ENCODE data around the gene CD59.
"Not testable (repeated sequence)": the region's sequence is repeated elsewhere in the genome, so short reads cannot be mapped to it uniquely, and the experiment has no call there.

CD59 gene

GRCh38 chr11:33716243-33716642 is 20.0 kb downstream of the CD59 start:
- DNase-seq (ENCODE audit: low read depth), result no peak
- peak; percentile 58 for TF ChIP-seq CTCF (conservative IDR thresholded peaks at IDR 0.05; ENCODE audit: low read depth, low read length)
- H3K4me3 ChIP-seq (ENCODE audit: low read length), result no peak overlapping the region

- H3K4me3 ChIP-seq (ENCODE audit: low read length), result no peak overlapping the region
- DNase-seq (ENCODE audit: low read depth), result no peak
- TF ChIP-seq CTCF (conservative IDR thresholded peaks at IDR 0.05; ENCODE audit: low read depth, low read length), result no peak
Measured at GRCh38 chr11:33713856-33714398, 22.3 kb downstream of the CD59 start.

GRCh38 chr11:33713151-33713855 is 22.9 kb downstream of the CD59 start:
- no peak for DNase-seq (ENCODE audit: low read depth)
- H3K4me3 ChIP-seq (ENCODE audit: low read length), result no peak overlapping the region
- no peak for TF ChIP-seq CTCF (conservative IDR thresholded peaks at IDR 0.05; ENCODE audit: low read depth, low read length)

GRCh38 chr11:33712436-33712835 is 23.8 kb downstream of the CD59 start:
- DNase-seq (ENCODE audit: low read depth), result no peak
- H3K4me3 ChIP-seq (ENCODE audit: low read length), result no peak overlapping the region
- TF ChIP-seq CTCF (conservative IDR thresholded peaks at IDR 0.05; ENCODE audit: low read depth, low read length), result no peak

- H3K4me3 ChIP-seq (ENCODE audit: low read length), result no peak overlapping the region
- no peak for TF ChIP-seq CTCF (conservative IDR thresholded peaks at IDR 0.05; ENCODE audit: low read depth, low read length)
- DNase-seq (ENCODE audit: low read depth), result no peak
Measured at GRCh38 chr11:33709466-33709865, 26.8 kb downstream of the CD59 start.

GRCh38 chr11:33708985-33709384 is 27.2 kb downstream of the CD59 start:
- no peak for TF ChIP-seq CTCF (conservative IDR thresholded peaks at IDR 0.05; ENCODE audit: low read depth, low read length)
- DNase-seq (ENCODE audit: low read depth), result no peak
- no peak overlapping the region for H3K4me3 ChIP-seq (ENCODE audit: low read length)

GRCh38 chr11:33707831-33708230 is 28.4 kb downstream of the CD59 start:
- not testable (repeated sequence) for H3K4me3 ChIP-seq (ENCODE audit: low read length); DNase-seq (ENCODE audit: low read depth)
